Hepatocyte (in vitro differentiated cells): ENCODE measurements around the gene SLC25A33.

Source experiments
- EZH2 ChIP-seq: fragments of 200-600 bp; sonication (generic); IDR thresholded peaks from 2 replicates; pipeline ENCODE4 v1.6.1; 2016; ENCODE audit warnings: antibody characterized with exemption, mild to moderate bottlenecking, borderline replicate concordance
- TF ChIP-seq, protein P1 (sequence below): fragments of 200-600 bp; sonication (generic); IDR thresholded peaks from 2 replicates; pipeline ENCODE4 v1.5.1; 2016; ENCODE audit warnings: antibody characterized with exemption, mild to moderate bottlenecking; ENCODE audit not compliant: poor library complexity

DNA sequence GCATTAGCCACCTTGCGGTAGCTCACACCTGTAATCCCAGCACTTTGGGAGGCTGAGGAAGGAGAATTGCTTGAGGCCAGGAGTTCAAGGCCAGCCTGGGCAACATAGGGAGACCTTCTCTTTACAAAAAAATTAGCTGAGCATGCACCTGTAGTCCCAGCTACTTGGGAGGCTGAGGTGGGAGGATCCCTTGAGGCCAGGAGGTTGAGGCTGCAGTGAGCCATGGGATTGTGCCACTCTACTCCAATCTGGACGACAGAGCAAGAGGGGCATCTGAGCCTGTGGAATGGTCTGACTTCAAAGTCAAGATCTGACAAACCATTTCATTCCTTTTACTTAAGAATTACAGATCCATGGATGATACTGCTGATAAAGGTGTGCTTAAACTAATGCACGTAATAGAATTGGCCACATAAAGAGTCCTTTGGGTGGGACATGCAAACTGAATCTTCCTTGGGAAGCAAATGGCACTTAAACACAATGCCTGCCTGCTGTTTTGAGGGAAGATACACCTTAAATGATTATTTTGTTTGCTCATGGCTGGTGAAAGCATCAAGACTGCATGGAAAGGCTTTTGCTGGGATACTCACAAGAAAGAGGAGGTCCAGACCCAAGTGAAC is 47.0 kb downstream of the SLC25A33 start:
- TF ChIP-seq, protein P1, sequence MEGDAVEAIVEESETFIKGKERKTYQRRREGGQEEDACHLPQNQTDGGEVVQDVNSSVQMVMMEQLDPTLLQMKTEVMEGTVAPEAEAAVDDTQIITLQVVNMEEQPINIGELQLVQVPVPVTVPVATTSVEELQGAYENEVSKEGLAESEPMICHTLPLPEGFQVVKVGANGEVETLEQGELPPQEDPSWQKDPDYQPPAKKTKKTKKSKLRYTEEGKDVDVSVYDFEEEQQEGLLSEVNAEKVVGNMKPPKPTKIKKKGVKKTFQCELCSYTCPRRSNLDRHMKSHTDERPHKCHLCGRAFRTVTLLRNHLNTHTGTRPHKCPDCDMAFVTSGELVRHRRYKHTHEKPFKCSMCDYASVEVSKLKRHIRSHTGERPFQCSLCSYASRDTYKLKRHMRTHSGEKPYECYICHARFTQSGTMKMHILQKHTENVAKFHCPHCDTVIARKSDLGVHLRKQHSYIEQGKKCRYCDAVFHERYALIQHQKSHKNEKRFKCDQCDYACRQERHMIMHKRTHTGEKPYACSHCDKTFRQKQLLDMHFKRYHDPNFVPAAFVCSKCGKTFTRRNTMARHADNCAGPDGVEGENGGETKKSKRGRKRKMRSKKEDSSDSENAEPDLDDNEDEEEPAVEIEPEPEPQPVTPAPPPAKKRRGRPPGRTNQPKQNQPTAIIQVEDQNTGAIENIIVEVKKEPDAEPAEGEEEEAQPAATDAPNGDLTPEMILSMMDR = no peak
- TF ChIP-seq EZH2 = no peak
